ENCODE measurements around the gene NMNAT2.

Gene NMNAT2

GRCh38 chr1:183293876-183294275, 124.3 kb downstream of the NMNAT2 start:
- no peak for DNase-seq (ENCODE audit: low read depth, low spot score)
- no peak for TF ChIP-seq CTCF (IDR thresholded peaks at IDR 0.05; ENCODE audit: insufficient read depth, low read length, missing control alignments)
- CTCF ChIA-PET = interaction anchor here (1.1 to 5.7 kb wide), 2 partner anchors 12 to 16 kb away, joined by 3 to 61 read pairs; no protein-coding TSS in a partner anchor
- H3K4me3 ChIP-seq (ENCODE audit: low read depth, low read length) = no peak overlapping the region
- POLR2A ChIA-PET = no interaction called here

DNA sequence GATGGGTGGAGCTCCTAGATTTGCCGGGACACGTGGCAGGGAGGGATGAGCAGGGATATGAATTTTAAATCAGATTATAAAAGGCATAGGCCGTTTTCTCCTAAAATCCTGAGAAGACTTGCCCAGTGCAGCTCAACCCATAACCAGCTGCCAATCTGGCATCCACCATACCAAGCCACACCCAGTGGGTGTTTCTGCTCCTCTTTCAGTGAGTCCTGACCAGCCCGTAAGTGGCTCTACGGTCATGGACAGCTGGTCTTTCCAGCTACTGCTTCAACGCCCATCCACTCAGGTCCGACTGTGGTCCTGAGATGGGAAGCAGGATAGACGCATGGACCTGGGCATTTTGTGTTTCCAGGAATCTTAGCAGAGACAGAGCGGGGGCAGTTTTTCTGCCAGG, 124.9 kb downstream of the NMNAT2 start:
- no peak for DNase-seq (ENCODE audit: low read depth, low spot score)
- TF ChIP-seq CTCF (IDR thresholded peaks at IDR 0.05; ENCODE audit: insufficient read depth, low read length, missing control alignments) = no peak
- no peak overlapping the region for H3K4me3 ChIP-seq (ENCODE audit: low read depth, low read length)
- ChIA-PET CTCF (interaction anchor here (0.8 to 5.7 kb wide), 2 partner anchors 11 to 26 kb away, joined by 3 to 61 read pairs; no protein-coding TSS in a partner anchor), POLR2A (no interaction called here)

DNA sequence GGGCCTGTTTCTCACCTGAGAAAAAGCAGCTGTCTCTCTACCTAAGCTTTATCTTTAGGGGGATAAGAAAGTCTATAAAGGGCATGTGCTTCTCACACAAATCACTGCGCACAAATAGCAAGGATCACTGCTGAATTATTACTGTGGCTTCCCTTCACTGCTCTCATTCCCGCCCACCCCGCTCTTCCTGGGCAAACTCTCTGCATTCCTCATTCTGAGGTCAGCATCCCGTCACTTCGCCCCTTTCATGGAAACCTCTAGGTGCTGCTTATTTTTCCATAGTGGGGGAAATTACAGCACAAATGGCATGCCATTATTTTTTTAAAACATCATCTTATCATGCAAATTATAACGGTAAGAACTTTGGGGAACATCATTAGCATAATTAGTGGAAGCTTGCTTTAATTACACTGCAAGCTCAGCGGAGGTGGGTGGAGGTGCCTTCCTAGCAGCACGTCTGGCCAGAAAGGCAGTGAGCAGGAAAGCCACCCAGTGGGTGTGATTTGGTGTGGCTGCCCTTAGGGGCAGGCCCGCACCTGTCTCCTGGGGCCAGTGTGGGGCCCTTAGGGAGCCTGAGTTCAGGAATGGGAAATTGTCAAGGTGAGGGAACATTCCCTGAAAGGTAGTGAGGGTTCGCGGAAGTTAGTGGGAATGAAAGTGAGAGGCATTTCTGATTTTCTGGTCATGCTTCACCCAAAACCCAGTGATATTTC, 126.2 kb downstream of the NMNAT2 start:
- CTCF ChIA-PET = interaction anchor here (1.0 to 5.7 kb wide), 2 partner anchors 10 to 23 kb away, joined by 3 to 61 read pairs; no protein-coding TSS in a partner anchor
- no peak for DNase-seq (ENCODE audit: low read depth, low spot score)

DNA sequence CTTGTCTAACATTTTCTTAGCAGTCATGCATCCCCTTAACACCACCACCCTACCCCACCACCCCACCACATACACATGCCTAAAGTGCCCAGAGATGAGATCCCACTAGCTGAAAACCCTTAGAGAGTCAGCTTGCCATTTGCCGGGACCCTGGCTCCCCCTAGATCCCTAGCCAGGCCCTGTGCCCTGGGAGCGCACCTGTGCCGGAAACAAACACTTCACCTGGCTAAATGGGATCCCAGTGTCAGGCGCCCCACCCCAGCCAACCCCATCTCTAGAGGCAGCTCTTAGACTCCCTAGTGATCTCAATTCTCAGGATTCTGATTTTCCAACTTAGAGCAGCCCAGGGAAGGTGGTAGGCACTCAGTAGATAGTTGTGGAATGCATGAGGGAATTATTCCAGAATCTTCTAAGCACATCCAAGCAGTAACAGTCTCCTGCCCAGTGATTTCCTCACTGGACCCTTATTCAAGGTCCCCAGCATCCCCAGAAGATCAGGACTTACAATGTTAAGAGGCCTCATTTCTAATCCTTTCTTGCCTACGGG, 126.9 kb downstream of the NMNAT2 start:
- ChIA-PET CTCF (interaction anchor here (1.0 to 5.7 kb wide), 2 partner anchors 9 to 22 kb away, joined by 3 to 61 read pairs; no protein-coding TSS in a partner anchor), POLR2A (interaction anchor here (0.6 kb wide), 1 partner anchor 41 kb away, joined by 3 read pairs; no protein-coding TSS in a partner anchor)
- TF ChIP-seq CTCF (IDR thresholded peaks at IDR 0.05; ENCODE audit: insufficient read depth, low read length, missing control alignments) = no peak
- DNase-seq (ENCODE audit: low read depth, low spot score) = no peak
- no peak overlapping the region for H3K4me3 ChIP-seq (ENCODE audit: low read depth, low read length)

More for the DNA sequence above, 126.2 kb downstream of the NMNAT2 start:
- POLR2A ChIA-PET = interaction anchor here (0.6 kb wide), 1 partner anchor 40 kb away, joined by 3 read pairs; no protein-coding TSS in a partner anchor
- no peak overlapping the region for H3K4me3 ChIP-seq (ENCODE audit: low read depth, low read length)
- no peak for TF ChIP-seq CTCF (IDR thresholded peaks at IDR 0.05; ENCODE audit: insufficient read depth, low read length, missing control alignments)

DNA sequence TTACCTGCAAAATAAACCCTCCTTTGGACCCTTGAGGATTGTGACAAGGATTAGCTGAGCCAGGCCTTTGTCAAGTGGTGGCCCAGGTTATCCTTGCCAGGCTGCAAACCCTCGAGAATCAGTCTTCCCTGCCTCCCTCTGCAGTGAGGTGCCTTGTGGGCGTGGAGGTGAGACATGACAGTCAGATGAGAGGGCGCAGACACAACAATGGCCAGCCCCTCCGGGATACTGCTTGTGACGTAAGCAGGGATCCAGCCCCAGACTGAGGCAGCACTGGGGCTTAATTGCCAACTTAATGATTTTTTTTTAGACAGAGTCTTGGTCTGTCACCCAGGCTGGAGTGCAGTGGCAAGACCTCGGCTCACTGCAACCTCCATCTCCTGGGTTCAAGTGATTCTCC, 127.6 kb downstream of the NMNAT2 start:
- CTCF ChIA-PET = interaction anchor here (0.6 to 5.7 kb wide), 4 partner anchors 9 to 212 kb away, joined by 3 to 61 read pairs (median 4); no protein-coding TSS in a partner anchor
- DNase-seq (ENCODE audit: low read depth, low spot score) = no peak
- no peak for TF ChIP-seq CTCF (IDR thresholded peaks at IDR 0.05; ENCODE audit: insufficient read depth, low read length, missing control alignments)
- POLR2A ChIA-PET = no interaction called here
- no peak overlapping the region for H3K4me3 ChIP-seq (ENCODE audit: low read depth, low read length)

DNA sequence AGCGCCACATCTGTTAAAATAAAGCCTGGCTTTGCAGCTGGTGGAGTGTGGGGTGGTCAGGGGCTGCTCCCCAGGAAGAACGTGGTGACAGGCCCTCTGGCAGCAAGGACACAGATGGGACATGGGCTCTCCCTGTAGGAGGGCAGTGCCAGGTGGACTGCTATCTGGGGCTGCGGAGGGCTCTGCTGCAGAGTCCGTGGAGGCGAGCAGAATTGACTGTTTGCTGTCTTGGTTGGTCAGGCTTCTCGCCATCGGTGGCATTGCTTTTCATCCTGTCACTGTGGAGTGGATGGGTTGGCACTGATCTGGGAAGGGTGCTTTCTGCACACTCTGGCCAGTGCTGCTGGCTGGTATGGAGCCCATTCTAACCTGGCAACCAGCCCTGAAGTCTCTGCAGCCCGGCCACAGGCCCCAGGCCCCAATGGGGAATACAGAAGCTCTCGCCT, 129.1 kb downstream of the NMNAT2 start:
- no peak for DNase-seq (ENCODE audit: low read depth, low spot score)
- CTCF ChIA-PET = interaction anchor here (1.2 to 4.2 kb wide), 2 partner anchors 9 to 29 kb away, joined by 6 to 14 read pairs; no protein-coding TSS in a partner anchor
- H3K4me3 ChIP-seq (ENCODE audit: low read depth, low read length) = no peak overlapping the region
- POLR2A ChIA-PET = no interaction called here
- TF ChIP-seq CTCF (IDR thresholded peaks at IDR 0.05; ENCODE audit: insufficient read depth, low read length, missing control alignments) = no peak

Measured in AG04449 (cell line).